IMR-90 (cell line): Measurements from ENCODE around the gene C19orf53. TPM values are rescaled to one million over a fixed set of nuclear protein-coding genes. Genes with fewer than 3 reads are reported as not detected.

Source experiments
- ATAC-seq: fragments of 200-7000 bp; cut with Tn5 transposase; 2 replicates; pipeline ENCODE4 v1.9.1; 2020; ENCODE audit warnings: low read depth, mild to moderate bottlenecking, moderate library complexity
- BruUV-seq: library from RNA; stranded (reverse); fragments of 400-500 nt; replicated peaks from 2 replicates; lab custom pipeline; 2021; lab: Mats Ljungman, UMichigan
- CTCF ChIA-PET: fragments of 300-600 bp; formaldehyde crosslinking; extraction: SDS; loops from one replicate; lab custom pipeline; 2021; ENCODE audit warnings: antibody characterized with exemption; lab: Yijun Ruan, JAX
- POLR2A ChIA-PET: fragments of 300-600 bp; sonication (Branson Sonifier 250); formaldehyde crosslinking; loops from one replicate; lab custom pipeline; 2022; ENCODE audit warnings: antibody characterized with exemption; ENCODE audit not compliant: unreplicated experiment; lab: Charles Lee
- DNase-seq: peaks from one replicate; pipeline ENCODE4 v3.0.0; 2013
- H2AFZ ChIP-seq: replicated peaks from 2 replicates; pipeline ENCODE3; 2013; ENCODE audit warnings: low read length, mild to moderate bottlenecking; ENCODE audit not compliant: poor library complexity
- H2AK5ac ChIP-seq: 2 replicates; pipeline ENCODE4 v1.6.1; 2013; ENCODE audit warnings: low read depth, low read length, inconsistent platforms
- H2AK9ac ChIP-seq: replicated peaks from 2 replicates; pipeline ENCODE3; 2013; ENCODE audit warnings: mild to moderate bottlenecking, low read depth, low read length, moderate library complexity; ENCODE audit not compliant: poor library complexity
- H2BK120ac ChIP-seq: 2 replicates; pipeline ENCODE4 v1.6.1; 2013; ENCODE audit warnings: low read depth, low read length, inconsistent platforms
- H2BK15ac ChIP-seq: 3 replicates; pipeline ENCODE4 v1.6.1; 2013; ENCODE audit warnings: low read depth, low read length, inconsistent platforms
- H2BK20ac ChIP-seq: 2 replicates; pipeline ENCODE4 v1.6.1; 2013; ENCODE audit warnings: low read depth, mild to moderate bottlenecking, inconsistent platforms, low read length, moderate library complexity
- H2BK5ac ChIP-seq: 2 replicates; pipeline ENCODE4 v1.6.1; 2013; ENCODE audit warnings: mild to moderate bottlenecking, low read depth, low read length, inconsistent platforms; ENCODE audit not compliant: poor library complexity, severe bottlenecking
- H3K14ac ChIP-seq: replicated peaks from 2 replicates; pipeline ENCODE4 v1.6.1; 2013; ENCODE audit warnings: low read depth, low read length, inconsistent platforms
- H3K18ac ChIP-seq: 2 replicates; pipeline ENCODE4 v1.6.1; 2013; ENCODE audit warnings: low read depth, low read length, control low read depth
- H3K23ac ChIP-seq: 2 replicates; pipeline ENCODE4 v1.6.1; 2013; ENCODE audit warnings: low read depth, low read length, inconsistent platforms
- H3K27ac ChIP-seq: 2 replicates; pipeline ENCODE4 v1.5.1; 2013; ENCODE audit warnings: mild to moderate bottlenecking, control low read depth, low read length; ENCODE audit not compliant: insufficient read depth
- H3K27me3 ChIP-seq: 2 replicates; pipeline ENCODE4 v1.6.1; 2013; ENCODE audit warnings: low read length; ENCODE audit not compliant: control insufficient read depth, insufficient read depth
- H3K36me3 ChIP-seq: 2 replicates; pipeline ENCODE4 v1.6.1; 2013; ENCODE audit warnings: low read length, mixed read lengths; ENCODE audit not compliant: control insufficient read depth, insufficient read depth
- H3K4ac ChIP-seq: 2 replicates; pipeline ENCODE4 v1.6.1; 2013; ENCODE audit warnings: low read depth, low read length, inconsistent platforms
- H3K4me1 ChIP-seq: 2 replicates; pipeline ENCODE4 v1.6.1; 2013; ENCODE audit warnings: low read length, mixed read lengths; ENCODE audit not compliant: control insufficient read depth, insufficient read depth
- H3K4me2 ChIP-seq: 2 replicates; pipeline ENCODE4 v1.6.1; 2013; ENCODE audit warnings: low read depth, mild to moderate bottlenecking, control low read depth, low read length, moderate library complexity
- H3K4me3 ChIP-seq: 2 replicates; pipeline ENCODE4 v1.5.1; 2013; ENCODE audit warnings: low read depth, mild to moderate bottlenecking, control low read depth, low read length, moderate library complexity; ENCODE audit not compliant: insufficient read depth
- H3K56ac ChIP-seq: 2 replicates; pipeline ENCODE4 v1.6.1; 2013; ENCODE audit warnings: low read length, inconsistent platforms; ENCODE audit not compliant: insufficient read depth; ENCODE audit errors: extremely low read depth
- H3K79me1 ChIP-seq, 2 experiments: 2 replicates each; pipeline ENCODE4 v1.6.1; 2013; ENCODE audit warnings: low read length in 2 of 2, inconsistent platforms in 1 of 2, low read depth in 1 of 2
- H3K9ac ChIP-seq: 2 replicates; pipeline ENCODE4 v1.6.1; 2013; ENCODE audit warnings: low read depth, low read length, control low read depth
- H3K9me1 ChIP-seq: 2 replicates; pipeline ENCODE4 v1.6.1; 2013; ENCODE audit warnings: low read length, inconsistent platforms; ENCODE audit not compliant: insufficient read depth
- H3K9me3 ChIP-seq: 2 replicates; pipeline ENCODE4 v1.6.1; 2013; ENCODE audit warnings: low read length; ENCODE audit not compliant: control insufficient read depth, insufficient read depth
- H4K20me1 ChIP-seq: 2 replicates; pipeline ENCODE4 v1.6.1; 2013; ENCODE audit warnings: low read length, inconsistent platforms; ENCODE audit not compliant: insufficient read depth
- H4K5ac ChIP-seq: 2 replicates; pipeline ENCODE4 v1.6.1; 2013; ENCODE audit warnings: mild to moderate bottlenecking, low read depth, low read length, control low read depth
- H4K8ac ChIP-seq, 2 experiments: 2 replicates each; pipeline ENCODE4 v1.6.1; 2013; ENCODE audit warnings: low read depth in 2 of 2, low read length in 2 of 2, control low read depth in 1 of 2, inconsistent platforms in 1 of 2
- H4K91ac ChIP-seq: 2 replicates; pipeline ENCODE4 v1.6.1; 2013; ENCODE audit warnings: low read depth, low read length, inconsistent platforms; ENCODE audit not compliant: insufficient read depth
- BHLHE40 ChIP-seq: fragments of 150-350 bp; IDR thresholded peaks from 2 replicates; pipeline ENCODE4 v1.6.1; 2016; ENCODE audit warnings: mild to moderate bottlenecking, low read depth, low read length
- CEBPB ChIP-seq: IDR thresholded peaks from 2 replicates; pipeline ENCODE4 v1.6.1; 2012; ENCODE audit warnings: low read depth, low read length, improper control_type of control experiment
- CHD1 ChIP-seq: IDR thresholded peaks from 2 replicates; pipeline ENCODE4 v1.6.1; 2012; ENCODE audit warnings: low read depth, low read length, improper control_type of control experiment
- CTCF ChIP-seq: conservative IDR thresholded peaks from 2 replicates; pipeline ENCODE4 v1.5.1; 2012; ENCODE audit warnings: mild to moderate bottlenecking, low read depth, low read length, improper control_type of control experiment
- MAFK ChIP-seq: IDR thresholded peaks from 2 replicates; pipeline ENCODE4 v1.6.1; 2012; ENCODE audit warnings: low read depth, low read length, improper control_type of control experiment
- NFE2L2 ChIP-seq: fragments of 150-350 bp; IDR thresholded peaks from 2 replicates; pipeline ENCODE4 v1.6.1; 2016; ENCODE audit warnings: low read depth, mild to moderate bottlenecking, low read length
- SMC3 ChIP-seq: fragments of 150-350 bp; IDR thresholded peaks from 2 replicates; pipeline ENCODE4 v1.6.1; 2016; ENCODE audit warnings: low read depth, mild to moderate bottlenecking, antibody characterized with exemption, low read length, moderate library complexity
- WGBS, 2 experiments: methylation state at CpG; one replicate each; pipeline versions ENCODE4 v1.1.5 to v1.1.7; 2013; ENCODE audit warnings: missing lambda C conversion rate in 2 of 2; ENCODE audit not compliant: insufficient read length in 1 of 2; ENCODE audit errors: extremely low coverage in 2 of 2; 5-methylcytosine and 5-hydroxymethylcytosine counted together
- dilution Hi-C: fragments of 300-500 bp; cut with HindIII; formaldehyde crosslinking; loops from one replicate; pipeline ENCODE4 v1.14.3; 2018; ENCODE audit warnings: low sequenced_read_pairs; ENCODE audit not compliant: unreplicated experiment
- in situ Hi-C: fragments of 300-500 bp; cut with MboI; formaldehyde crosslinking; loops from 3 replicates; pipeline ENCODE4 v1.14.3; 2019; ENCODE audit warnings: low sequenced_read_pairs, inconsistent platforms, mixed read lengths
- intact Hi-C: fragments of 100-400 bp; cut with micrococcal nuclease; formaldehyde crosslinking; loops from 2 replicates; pipeline ENCODE4 v1.10.0; 2022
- polyA plus RNA-seq, 3 experiments: library from polyadenylated mRNA; depleted of rRNA; stranded (reverse); fragments of >200 nt; gene quantifications; 2 replicates each; pipeline ENCODE4 v1.2.3, GENCODE V29; 2012; ENCODE audit warnings: low replicate concordance in 1 of 3
- total RNA-seq: library from RNA; depleted of rRNA; stranded (reverse); fragments of >200 nt; gene quantifications from 2 replicates; pipeline ENCODE4 v1.2.3, GENCODE V29; 2012

Gene C19orf53
- total and polyA plus RNA-seq, 2 of the 4 experiments (the other 2 are of a cell fraction): 61.3 to 290 TPM

GRCh38 chr19:13756210-13756609 lies 18.0 kb upstream of the C19orf53 start:
- Histone ChIP-seq H4K5ac (no peak overlapping the region), H2AK5ac (no peak overlapping the region), H2BK20ac (no peak overlapping the region), H3K36me3 (peaks cover 73% of the 10 kb centered on the region), H3K9me3 (no peaks in the 10 kb centered on the region), H2AK9ac (no peak overlapping the region), H3K4me2 (no peak overlapping the region), H3K27ac (no peak overlapping the region), H2BK5ac (no peak overlapping the region), H3K23ac (no peak overlapping the region), H3K9me1 (no peaks in the 10 kb centered on the region), H3K4ac (no peak overlapping the region), H3K9ac (no peak overlapping the region), H4K20me1 (no peaks in the 10 kb centered on the region; the same call in 1 of the 2 replicates), H3K79me1 (peaks cover 7 to 29% of the 10 kb centered on the region in 2 experiments), H2BK120ac (no peak overlapping the region), H4K8ac (no peak overlapping the region), H3K4me1 (no peaks in the 10 kb centered on the region), H3K4me3 (no peak overlapping the region), H3K56ac (no peak overlapping the region), H4K91ac (no peak overlapping the region), H3K27me3 (no peaks in the 10 kb centered on the region), H2BK15ac (no peak overlapping the region), H2AFZ (peak overlapping the region; percentile 11), H3K14ac (no peak overlapping the region), H3K18ac (no peak overlapping the region)
- 95% methylated on average over 4 of the region's 9 CpGs; no CpG with 5 or more reads in 1 of the 2 experiments for WGBS, 2 experiments
- CTCF ChIA-PET: no interaction called here
- intact Hi-C loops: no loop called here
- in situ Hi-C loops: loop anchor here (25.0 kb wide), 1 partner anchor 331 kb away; the partner anchor contains the start of genes C19orf67 and SAMD1
- POLR2A ChIA-PET: interaction anchor here (0.7 kb wide), 1 partner anchor 204 kb away, joined by 5 read pairs; no protein-coding TSS in a partner anchor
- no TSS peak for BruUV-seq
- no peak for ATAC-seq
- no peak for DNase-seq
- dilution Hi-C loops: no loop called here
- TF ChIP-seq CHD1 (no peak), MAFK (no peak), CTCF (no peak), CEBPB (no peak), NFE2L2 (no peak), SMC3 (no peak), BHLHE40 (no peak)
